ENCODE results near the gene PLS3.

The PLS3 gene

DNA sequence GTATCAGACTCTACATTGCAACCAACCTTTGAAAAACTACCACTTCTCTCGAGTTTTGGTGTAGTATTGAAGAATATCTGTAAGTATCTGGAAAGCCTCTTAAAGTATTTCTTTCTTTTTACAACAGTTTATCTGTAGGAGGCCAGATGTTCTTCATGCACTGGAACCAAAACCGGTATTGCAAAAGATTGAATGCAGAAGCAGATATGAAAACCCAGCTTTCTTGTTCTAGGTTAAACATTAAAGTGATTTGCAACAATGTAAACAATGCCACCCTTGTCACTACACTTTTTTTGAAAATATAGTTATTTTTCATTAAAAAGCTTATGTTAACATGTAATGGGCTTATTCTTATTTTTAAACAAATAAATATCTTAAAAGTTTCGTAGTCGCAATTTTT lies 27.2 kb downstream of the PLS3 start:
- TF ChIP-seq, protein P1, sequence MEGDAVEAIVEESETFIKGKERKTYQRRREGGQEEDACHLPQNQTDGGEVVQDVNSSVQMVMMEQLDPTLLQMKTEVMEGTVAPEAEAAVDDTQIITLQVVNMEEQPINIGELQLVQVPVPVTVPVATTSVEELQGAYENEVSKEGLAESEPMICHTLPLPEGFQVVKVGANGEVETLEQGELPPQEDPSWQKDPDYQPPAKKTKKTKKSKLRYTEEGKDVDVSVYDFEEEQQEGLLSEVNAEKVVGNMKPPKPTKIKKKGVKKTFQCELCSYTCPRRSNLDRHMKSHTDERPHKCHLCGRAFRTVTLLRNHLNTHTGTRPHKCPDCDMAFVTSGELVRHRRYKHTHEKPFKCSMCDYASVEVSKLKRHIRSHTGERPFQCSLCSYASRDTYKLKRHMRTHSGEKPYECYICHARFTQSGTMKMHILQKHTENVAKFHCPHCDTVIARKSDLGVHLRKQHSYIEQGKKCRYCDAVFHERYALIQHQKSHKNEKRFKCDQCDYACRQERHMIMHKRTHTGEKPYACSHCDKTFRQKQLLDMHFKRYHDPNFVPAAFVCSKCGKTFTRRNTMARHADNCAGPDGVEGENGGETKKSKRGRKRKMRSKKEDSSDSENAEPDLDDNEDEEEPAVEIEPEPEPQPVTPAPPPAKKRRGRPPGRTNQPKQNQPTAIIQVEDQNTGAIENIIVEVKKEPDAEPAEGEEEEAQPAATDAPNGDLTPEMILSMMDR (IDR thresholded peaks at IDR 0.05; ENCODE audit: low read depth, low read length, missing control alignments): no peak
- in situ Hi-C loops (cut with HindIII; ENCODE audit: low sequenced_read_pairs): no loop called here
- DNase-seq (ENCODE audit: low read depth): no peak
- H3K4me3 ChIP-seq (ENCODE audit: low read depth, low read length): no peak overlapping the region

DNA sequence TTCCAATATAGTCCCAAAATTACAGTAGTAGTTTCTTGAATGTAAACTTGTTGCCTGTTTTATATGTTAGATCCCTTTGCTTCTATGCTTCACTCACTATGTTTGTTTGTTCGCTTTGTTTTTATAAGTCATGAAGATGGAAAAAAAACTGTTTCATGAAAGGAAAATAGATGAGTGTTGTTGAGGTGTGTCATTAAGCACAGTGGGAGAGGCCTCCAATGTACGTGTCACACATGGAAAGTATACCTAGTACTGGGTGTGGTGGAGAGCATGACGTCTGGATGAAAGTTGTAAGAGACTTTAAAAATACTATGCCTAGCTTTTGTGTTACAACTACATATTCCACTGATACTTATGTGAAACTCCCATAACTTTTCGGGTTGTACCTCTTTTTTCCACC lies 28.4 kb downstream of the PLS3 start:
- no peak for DNase-seq (ENCODE audit: low read depth)
- H3K4me3 ChIP-seq (ENCODE audit: low read depth, low read length): no peak overlapping the region
- TF ChIP-seq, protein P1 (IDR thresholded peaks at IDR 0.05; ENCODE audit: low read depth, low read length, missing control alignments): no peak
- in situ Hi-C loops (cut with HindIII; ENCODE audit: low sequenced_read_pairs): no loop called here

DNA sequence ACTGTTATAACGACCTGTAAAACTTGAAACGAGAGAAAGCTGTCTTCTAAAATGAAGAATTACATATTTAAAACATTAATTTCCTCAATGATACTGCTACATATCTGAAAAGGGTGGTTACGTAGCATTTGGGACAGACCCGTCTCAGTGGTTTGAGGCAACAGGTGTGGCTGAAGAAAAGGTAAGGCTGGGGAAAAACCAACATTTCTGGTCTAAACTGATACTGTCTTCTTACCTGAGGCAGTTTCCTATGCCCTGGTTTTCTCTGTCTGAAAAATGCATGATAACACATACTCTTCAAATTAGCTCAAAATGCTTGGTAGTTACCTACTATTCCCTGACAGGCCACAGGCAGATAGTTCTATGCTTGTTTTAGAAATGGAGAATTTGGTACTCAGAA lies 30.4 kb downstream of the PLS3 start:
- DNase-seq (ENCODE audit: low read depth): no peak
- TF ChIP-seq, protein P1 (IDR thresholded peaks at IDR 0.05; ENCODE audit: low read depth, low read length, missing control alignments): no peak
- in situ Hi-C loops (cut with HindIII; ENCODE audit: low sequenced_read_pairs): no loop called here
- H3K4me3 ChIP-seq (ENCODE audit: low read depth, low read length): no peak overlapping the region

DNA sequence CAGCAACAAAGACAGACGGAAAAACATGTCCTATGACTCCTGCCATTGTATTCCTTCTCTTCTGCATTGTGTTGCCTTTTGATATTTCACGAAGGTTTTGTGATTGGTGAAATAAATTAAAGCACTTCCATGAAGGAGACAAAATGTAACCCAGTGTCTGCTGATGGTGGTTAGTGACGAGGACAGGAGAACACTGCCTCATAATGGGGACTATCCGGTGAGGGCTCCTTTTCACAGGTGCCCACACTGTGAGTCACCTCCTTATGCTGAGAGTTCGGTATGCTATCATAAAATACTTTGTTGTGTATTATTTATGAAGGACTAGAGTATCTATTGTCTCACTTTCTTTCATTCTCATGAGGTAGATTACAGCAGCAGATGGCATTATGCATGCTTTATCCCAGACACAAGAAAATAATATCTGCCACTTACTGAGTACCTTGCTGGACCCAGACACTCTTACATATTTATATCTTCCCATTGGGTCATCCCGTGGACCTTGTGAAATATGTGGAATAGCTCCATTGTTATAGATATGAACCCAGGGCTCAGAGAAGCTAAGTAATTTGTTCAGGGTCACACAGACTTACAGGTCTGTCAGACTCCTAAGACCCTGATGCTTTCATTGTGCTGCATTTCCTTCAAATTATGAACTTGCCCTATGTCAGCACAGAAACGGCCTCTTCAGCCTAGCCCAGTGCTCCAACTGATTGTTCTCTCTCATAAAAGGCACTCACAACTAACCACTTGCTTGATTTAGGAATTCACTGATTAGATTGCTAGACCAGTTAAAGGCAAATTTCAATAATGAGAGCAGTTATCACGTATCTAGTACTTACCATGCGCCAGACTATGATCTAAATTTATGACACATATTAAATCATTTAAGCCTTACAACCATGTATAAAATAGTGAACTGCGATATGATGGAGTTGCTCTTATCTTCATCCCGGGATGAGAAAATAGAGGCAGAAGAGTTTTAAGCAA lies 31.2 kb downstream of the PLS3 start:
- in situ Hi-C loops (cut with HindIII; ENCODE audit: low sequenced_read_pairs): no loop called here
- TF ChIP-seq, protein P1 (IDR thresholded peaks at IDR 0.05; ENCODE audit: low read depth, low read length, missing control alignments): no peak
- no peak for DNase-seq (ENCODE audit: low read depth)
- no peak overlapping the region for H3K4me3 ChIP-seq (ENCODE audit: low read depth, low read length)

DNA sequence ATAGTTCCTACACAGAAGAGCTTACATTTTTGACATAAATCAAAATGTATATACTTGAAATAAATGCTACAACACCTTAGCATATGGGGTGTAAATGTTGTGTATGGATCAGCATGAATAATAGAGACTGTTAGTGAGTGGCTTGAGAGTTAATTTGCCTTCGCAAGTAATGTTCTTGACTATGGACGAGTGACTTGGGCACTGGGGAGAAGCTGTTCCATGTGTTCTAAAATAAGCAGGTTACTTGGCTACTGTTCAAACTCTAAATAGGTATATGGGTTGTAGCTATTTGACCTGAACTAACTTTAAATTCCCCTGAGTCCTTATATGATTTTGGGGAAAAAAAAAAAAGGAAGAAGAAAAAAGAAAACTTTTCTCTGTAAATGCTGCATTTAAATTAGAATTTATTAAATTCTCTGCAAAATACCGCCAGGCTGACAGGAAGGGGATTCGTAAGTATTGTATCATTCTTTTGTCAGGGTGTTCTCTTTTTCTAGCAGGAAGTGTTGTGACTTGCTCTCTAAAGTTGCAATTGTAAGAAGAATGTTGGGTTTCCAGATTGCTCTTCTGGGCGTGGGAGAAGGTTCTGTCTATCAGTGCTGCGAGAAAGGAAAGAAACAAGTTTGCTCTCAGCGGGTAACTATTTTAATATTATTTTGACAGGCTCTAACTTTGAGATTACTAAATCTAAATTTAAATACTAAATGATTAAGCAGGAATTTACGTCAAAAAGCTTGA lies 32.2 kb downstream of the PLS3 start:
- no peak overlapping the region for H3K4me3 ChIP-seq (ENCODE audit: low read depth, low read length)
- DNase-seq (ENCODE audit: low read depth): no peak
- TF ChIP-seq, protein P1 (IDR thresholded peaks at IDR 0.05; ENCODE audit: low read depth, low read length, missing control alignments): no peak
- in situ Hi-C loops (cut with HindIII; ENCODE audit: low sequenced_read_pairs): no loop called here

DNA sequence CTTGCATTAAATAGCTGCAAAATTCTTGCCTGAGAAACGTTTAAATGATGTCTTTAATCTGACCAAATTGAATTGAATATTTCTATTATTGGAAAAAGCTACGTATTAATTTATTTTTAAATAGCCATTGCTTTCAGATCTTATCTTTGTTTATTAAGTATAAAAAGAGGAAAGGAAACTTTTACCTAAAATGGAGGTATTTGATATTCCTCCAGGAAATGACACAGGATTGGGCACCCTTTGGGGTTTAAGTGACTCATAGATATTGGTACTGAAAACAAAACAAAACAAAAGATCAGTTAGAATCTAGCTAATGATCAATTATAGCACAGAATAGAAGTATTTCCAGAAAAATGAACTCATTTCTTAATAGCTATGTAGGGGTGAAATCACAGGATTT lies 34.1 kb downstream of the PLS3 start:
- TF ChIP-seq, protein P1 (IDR thresholded peaks at IDR 0.05; ENCODE audit: low read depth, low read length, missing control alignments): no peak
- DNase-seq (ENCODE audit: low read depth): no peak
- in situ Hi-C loops (cut with HindIII; ENCODE audit: low sequenced_read_pairs): no loop called here
- H3K4me3 ChIP-seq (ENCODE audit: low read depth, low read length): no peak overlapping the region

All from astrocyte of the cerebellum (primary cell).